ENCODE measurements around the gene SYNE3.

GRCh38 chr14:95526483-95527386, 10.3 kb upstream of the SYNE3 start:
- TF ChIP-seq NRF1 (conservative IDR thresholded peaks at IDR 0.05 in 1 of 2, IDR thresholded peaks at IDR 0.05 in 1 of 2) = no peak
- no peak for TF ChIP-seq ZNF23 (CRISPR knock-in tag; IDR thresholded peaks at IDR 0.05)
- TF ChIP-seq EP300 (IDR thresholded peaks at IDR 0.05; ENCODE audit: low read length) = no peak
- TF ChIP-seq, protein P1, sequence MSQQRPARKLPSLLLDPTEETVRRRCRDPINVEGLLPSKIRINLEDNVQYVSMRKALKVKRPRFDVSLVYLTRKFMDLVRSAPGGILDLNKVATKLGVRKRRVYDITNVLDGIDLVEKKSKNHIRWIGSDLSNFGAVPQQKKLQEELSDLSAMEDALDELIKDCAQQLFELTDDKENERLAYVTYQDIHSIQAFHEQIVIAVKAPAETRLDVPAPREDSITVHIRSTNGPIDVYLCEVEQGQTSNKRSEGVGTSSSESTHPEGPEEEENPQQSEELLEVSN (IDR thresholded peaks at IDR 0.05; ENCODE audit: borderline replicate concordance in 1 of 2, extremely low read depth in 1 of 2, insufficient read depth in 1 of 2, insufficient read length in 1 of 2, low read depth in 1 of 2, low read length in 1 of 2, poor library complexity in 1 of 2, severe bottlenecking in 1 of 2) = no peak
